Keratinocyte (primary cell): ENCODE results near the gene MEP1B. TPM values are rescaled to one million over a fixed set of nuclear protein-coding genes. Genes with fewer than 3 reads are reported as not detected.

Experiments used
- DNase-seq: peaks from one replicate; pipeline ENCODE4 v3.0.0-alpha.2; 2011; ENCODE audit warnings: low read depth, missing footprints, low spot score
- FAIRE-seq: peaks from 2 replicates; lab custom pipeline; 2011; peaks lifted over from hg19 to GRCh38; lab: Jason Lieb, UNC
- H2AFZ ChIP-seq: 2 replicates; pipeline ENCODE4 v1.6.0; 2012; ENCODE audit warnings: low read length, control low read depth, inconsistent platforms; ENCODE audit not compliant: control insufficient read depth
- H3K27ac ChIP-seq: 2 replicates; pipeline ENCODE4 v1.5.1; 2011; ENCODE audit warnings: low read length; ENCODE audit not compliant: control insufficient read depth, insufficient read depth
- H3K27me3 ChIP-seq: 3 replicates; pipeline ENCODE4 v1.6.0; 2011; ENCODE audit warnings: low read length; ENCODE audit not compliant: control insufficient read depth, insufficient read depth; ENCODE audit errors: extremely low read depth
- H3K36me3 ChIP-seq, 2 experiments: 2 replicates in 1 of 2; 3 replicates in 1 of 2; pipeline ENCODE4 v1.5.1; 2011; ENCODE audit warnings: low read length in 2 of 2, mild to moderate bottlenecking in 1 of 2; ENCODE audit not compliant: control insufficient read depth in 2 of 2, insufficient read depth in 2 of 2; ENCODE audit errors: extremely low read depth in 1 of 2
- H3K4me1 ChIP-seq: 3 replicates; pipeline ENCODE4 v1.5.1; 2011; ENCODE audit warnings: low read length; ENCODE audit not compliant: control insufficient read depth, insufficient read depth; ENCODE audit errors: extremely low read depth
- H3K4me2 ChIP-seq: 3 replicates; pipeline ENCODE4 v1.6.0; 2011; ENCODE audit warnings: low read depth, low read length; ENCODE audit not compliant: control insufficient read depth, insufficient read depth; ENCODE audit errors: extremely low read depth
- H3K4me3 ChIP-seq, 3 experiments: fragments of 200-600 bp in 1 of 3; sonication (generic) in 1 of 3; 2 replicates in 2 of 3; 3 replicates in 1 of 3; pipeline ENCODE4 v1.5.1; 2011 to 2016; ENCODE audit warnings: low read length in 3 of 3, mild to moderate bottlenecking in 3 of 3, control low read depth in 2 of 3, inconsistent platforms in 1 of 3, low read depth in 1 of 3, mixed read lengths in 1 of 3, mixed run types in 1 of 3, moderate library complexity in 1 of 3; ENCODE audit not compliant: control insufficient read depth in 2 of 3, insufficient read depth in 2 of 3; ENCODE audit errors: extremely low read depth in 1 of 3
- H3K79me2 ChIP-seq: 2 replicates; pipeline ENCODE4 v1.6.0; 2012; ENCODE audit warnings: low read length; ENCODE audit not compliant: control insufficient read depth, insufficient read depth
- H3K9ac ChIP-seq: 3 replicates; pipeline ENCODE4 v1.6.0; 2011; ENCODE audit warnings: low read length; ENCODE audit not compliant: control insufficient read depth, insufficient read depth; ENCODE audit errors: extremely low read depth
- H3K9me1 ChIP-seq: 3 replicates; pipeline ENCODE4 v1.6.0; 2011; ENCODE audit warnings: low read length; ENCODE audit not compliant: control insufficient read depth, insufficient read depth; ENCODE audit errors: extremely low read depth
- H3K9me3 ChIP-seq: 2 replicates; pipeline ENCODE4 v1.5.1; 2012; ENCODE audit warnings: low read depth, low read length; ENCODE audit not compliant: control insufficient read depth
- H4K20me1 ChIP-seq: 3 replicates; pipeline ENCODE4 v1.6.0; 2011; ENCODE audit warnings: low read length; ENCODE audit not compliant: control insufficient read depth, insufficient read depth; ENCODE audit errors: extremely low read depth
- EZH2 ChIP-seq: IDR thresholded peaks from one replicate; pipeline ENCODE4 v1.6.1; 2012; ENCODE audit warnings: inconsistent platforms, mild to moderate bottlenecking, low read length, moderate library complexity
- dilution Hi-C: fragments of 300-500 bp; cut with MboI; formaldehyde crosslinking; loops from one replicate; pipeline ENCODE4 v1.7.0; 2020; ENCODE audit warnings: low sequenced_read_pairs; ENCODE audit not compliant: extremely low pct_ligation_motif_present
- polyA plus RNA-seq, 5 experiments: library from polyadenylated mRNA; depleted of rRNA in 3 of 5; stranded (reverse) in 3 of 5; stranded (forward) in 1 of 5; unstranded in 1 of 5; fragments of >200 nt; gene quantifications; 1 replicate in 1 of 5; 2 replicates in 3 of 5; 3 replicates in 1 of 5; pipeline versions ENCODE4 v1.2.1 to v1.2.3, GENCODE V29; 2011 to 2012; ENCODE audit warnings: missing spikeins in 2 of 5, low read depth in 1 of 5, low replicate concordance in 1 of 5
- TF ChIP-seq, protein P1 (sequence below), 3 experiments: IDR thresholded peaks in 1 of 3; conservative IDR thresholded peaks in 1 of 3; optimal IDR thresholded peaks in 1 of 3; 2 replicates in 2 of 3; 3 replicates in 1 of 3; pipeline versions ENCODE3 to v1.5.1; 2011; ENCODE audit warnings: low read length in 3 of 3, mild to moderate bottlenecking in 3 of 3, moderate library complexity in 2 of 3, control low read depth in 1 of 3, inconsistent platforms in 1 of 3; ENCODE audit not compliant: insufficient read depth in 2 of 3; ENCODE audit errors: extremely low read depth in 1 of 3

The MEP1B gene
- polyA plus RNA-seq, 1 donor (not counting 4 experiments of a cell fraction or from before 2014, with no cell fraction given) = 0.03 TPM

DNA sequence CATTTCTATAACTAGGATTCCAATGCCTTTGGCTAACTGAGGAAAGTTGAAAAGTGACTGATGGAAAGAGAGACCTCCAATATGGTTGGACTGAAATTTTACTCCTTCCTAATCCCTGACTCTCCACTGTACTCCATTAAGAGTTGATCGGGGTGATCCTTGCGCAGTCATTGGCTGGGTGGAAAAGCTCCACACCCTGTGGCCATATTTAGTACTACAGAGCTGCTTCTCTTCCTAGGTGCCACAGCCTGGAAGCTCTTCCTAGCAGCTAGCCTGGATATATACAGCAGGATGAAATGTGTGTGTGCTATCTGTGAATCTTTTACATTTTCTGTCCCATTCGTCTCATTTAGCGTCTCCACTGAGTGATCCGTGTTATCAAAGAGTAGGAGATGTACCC lies 71.2 kb downstream of the MEP1B start:
- dilution Hi-C loops = no loop called here
- Histone ChIP-seq H3K79me2 (no peaks in the 10 kb centered on the region), H3K27me3 (no peaks in the 10 kb centered on the region), H3K4me2 (no peak overlapping the region), H3K9me3 (no peaks in the 10 kb centered on the region), H3K27ac (no peak overlapping the region), H3K9me1 (no peaks in the 10 kb centered on the region), H3K4me1 (no peaks in the 10 kb centered on the region), H4K20me1 (no peaks in the 10 kb centered on the region), H3K36me3 (no peaks in the 10 kb centered on the region), H3K4me3 (no peak overlapping the region), H2AFZ (no peak overlapping the region), H3K9ac (no peak overlapping the region)
- DNase-seq = no peak
- TF ChIP-seq, protein P1, sequence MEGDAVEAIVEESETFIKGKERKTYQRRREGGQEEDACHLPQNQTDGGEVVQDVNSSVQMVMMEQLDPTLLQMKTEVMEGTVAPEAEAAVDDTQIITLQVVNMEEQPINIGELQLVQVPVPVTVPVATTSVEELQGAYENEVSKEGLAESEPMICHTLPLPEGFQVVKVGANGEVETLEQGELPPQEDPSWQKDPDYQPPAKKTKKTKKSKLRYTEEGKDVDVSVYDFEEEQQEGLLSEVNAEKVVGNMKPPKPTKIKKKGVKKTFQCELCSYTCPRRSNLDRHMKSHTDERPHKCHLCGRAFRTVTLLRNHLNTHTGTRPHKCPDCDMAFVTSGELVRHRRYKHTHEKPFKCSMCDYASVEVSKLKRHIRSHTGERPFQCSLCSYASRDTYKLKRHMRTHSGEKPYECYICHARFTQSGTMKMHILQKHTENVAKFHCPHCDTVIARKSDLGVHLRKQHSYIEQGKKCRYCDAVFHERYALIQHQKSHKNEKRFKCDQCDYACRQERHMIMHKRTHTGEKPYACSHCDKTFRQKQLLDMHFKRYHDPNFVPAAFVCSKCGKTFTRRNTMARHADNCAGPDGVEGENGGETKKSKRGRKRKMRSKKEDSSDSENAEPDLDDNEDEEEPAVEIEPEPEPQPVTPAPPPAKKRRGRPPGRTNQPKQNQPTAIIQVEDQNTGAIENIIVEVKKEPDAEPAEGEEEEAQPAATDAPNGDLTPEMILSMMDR (optimal IDR thresholded peaks at IDR 0.05 in 1 of 3, IDR thresholded peaks at IDR 0.05 in 1 of 3, conservative IDR thresholded peaks at IDR 0.05 in 1 of 3; ENCODE audit: extremely low read depth in 1 of 3, insufficient read depth in 2 of 3, low read length in 3 of 3) = peak; percentile 4 to 34 (median 22)
- TF ChIP-seq EZH2 = no peak
- no peak for FAIRE-seq

DNA sequence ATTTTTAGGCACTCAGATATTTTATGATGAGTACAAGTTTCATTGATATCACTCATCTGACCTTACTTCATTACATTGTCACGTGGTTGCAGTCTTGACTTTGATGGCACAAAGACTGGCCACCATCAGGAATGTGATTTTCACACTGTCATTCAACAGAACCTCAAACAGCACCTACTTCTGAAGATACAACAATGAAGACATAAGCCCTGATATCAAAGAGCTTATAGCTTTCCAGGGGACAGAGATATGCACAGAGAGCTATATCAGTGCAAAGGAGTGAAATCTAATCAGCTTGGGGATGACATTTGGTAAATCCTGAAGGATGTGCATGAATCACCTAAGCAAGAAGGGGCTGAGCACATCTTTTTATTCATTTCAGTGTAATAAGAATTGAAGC lies 72.3 kb downstream of the MEP1B start:
- no peak for FAIRE-seq
- H3K4me1 ChIP-seq = no peaks in the 10 kb centered on the region
- H3K27me3 ChIP-seq = no peaks in the 10 kb centered on the region
- H3K4me3 ChIP-seq = no peak overlapping the region
- H4K20me1 ChIP-seq = no peaks in the 10 kb centered on the region
- H3K27ac ChIP-seq = no peak overlapping the region
- no peaks in the 10 kb centered on the region for H3K36me3 ChIP-seq
- H3K4me2 ChIP-seq = no peak overlapping the region
- TF ChIP-seq EZH2 = no peak
- TF ChIP-seq, protein P1 (optimal IDR thresholded peaks at IDR 0.05 in 1 of 3, IDR thresholded peaks at IDR 0.05 in 1 of 3, conservative IDR thresholded peaks at IDR 0.05 in 1 of 3; ENCODE audit: extremely low read depth in 1 of 3, insufficient read depth in 2 of 3, low read length in 3 of 3) = no peak
- H3K9me3 ChIP-seq = no peaks in the 10 kb centered on the region
- no peak overlapping the region for H2AFZ ChIP-seq
- DNase-seq = no peak
- dilution Hi-C loops = no loop called here
- H3K79me2 ChIP-seq = no peaks in the 10 kb centered on the region
- no peaks in the 10 kb centered on the region for H3K9me1 ChIP-seq
- H3K9ac ChIP-seq = no peak overlapping the region
